HuH-7.5 (cell line): Measurements from ENCODE around the gene CYP2F1.
"Not testable (repeated sequence)": the region's sequence is repeated elsewhere in the genome, so short reads cannot be mapped to it uniquely, and the experiment has no call there.

ENCODE experiments used
- DNase-seq: peaks from one replicate; pipeline ENCODE4 v3.0.0; 2011; ENCODE audit warnings: low spot score

CYP2F1 gene, protein sequence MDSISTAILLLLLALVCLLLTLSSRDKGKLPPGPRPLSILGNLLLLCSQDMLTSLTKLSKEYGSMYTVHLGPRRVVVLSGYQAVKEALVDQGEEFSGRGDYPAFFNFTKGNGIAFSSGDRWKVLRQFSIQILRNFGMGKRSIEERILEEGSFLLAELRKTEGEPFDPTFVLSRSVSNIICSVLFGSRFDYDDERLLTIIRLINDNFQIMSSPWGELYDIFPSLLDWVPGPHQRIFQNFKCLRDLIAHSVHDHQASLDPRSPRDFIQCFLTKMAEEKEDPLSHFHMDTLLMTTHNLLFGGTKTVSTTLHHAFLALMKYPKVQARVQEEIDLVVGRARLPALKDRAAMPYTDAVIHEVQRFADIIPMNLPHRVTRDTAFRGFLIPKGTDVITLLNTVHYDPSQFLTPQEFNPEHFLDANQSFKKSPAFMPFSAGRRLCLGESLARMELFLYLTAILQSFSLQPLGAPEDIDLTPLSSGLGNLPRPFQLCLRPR

DNA sequence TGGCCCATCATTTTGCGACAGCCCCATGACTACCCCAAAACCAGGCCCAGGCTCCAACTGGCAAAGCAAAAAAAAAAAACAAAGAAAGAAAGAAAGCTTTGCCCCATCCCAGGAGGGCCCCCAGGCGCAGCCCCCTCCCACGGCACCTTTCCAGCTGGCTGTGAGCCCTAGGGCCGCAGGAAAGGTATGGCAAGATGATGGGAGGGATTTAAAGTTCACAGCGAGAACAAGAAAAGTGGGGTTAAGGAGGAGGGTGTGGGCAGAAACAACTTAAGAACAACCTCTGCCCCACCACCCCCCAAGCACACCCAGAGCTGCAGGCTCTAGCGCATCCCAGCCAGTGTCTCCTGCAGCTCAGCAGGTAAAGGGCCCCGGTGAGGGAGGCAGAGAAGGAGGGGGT, at the start of gene CYP2F1:
CYP2F1 (plus strand) TSS at position 301 of the 400 bp plus-strand sequence. CDS start 1,757 bp downstream, outside the sequence.
- no peak for DNase-seq

GRCh38 chr19:41064974-41065569, 49.2 kb upstream of the CYP2F1 start:
- DNase-seq: no peak

- no peak for DNase-seq
Observed at GRCh38 chr19:41076286-41076685, 37.9 kb upstream of the CYP2F1 start.

GRCh38 chr19:41083516-41083915, 30.7 kb upstream of the CYP2F1 start:
- DNase-seq: no peak

- DNase-seq: no peak
Observed at GRCh38 chr19:41085748-41086415, 28.4 kb upstream of the CYP2F1 start.

DNA sequence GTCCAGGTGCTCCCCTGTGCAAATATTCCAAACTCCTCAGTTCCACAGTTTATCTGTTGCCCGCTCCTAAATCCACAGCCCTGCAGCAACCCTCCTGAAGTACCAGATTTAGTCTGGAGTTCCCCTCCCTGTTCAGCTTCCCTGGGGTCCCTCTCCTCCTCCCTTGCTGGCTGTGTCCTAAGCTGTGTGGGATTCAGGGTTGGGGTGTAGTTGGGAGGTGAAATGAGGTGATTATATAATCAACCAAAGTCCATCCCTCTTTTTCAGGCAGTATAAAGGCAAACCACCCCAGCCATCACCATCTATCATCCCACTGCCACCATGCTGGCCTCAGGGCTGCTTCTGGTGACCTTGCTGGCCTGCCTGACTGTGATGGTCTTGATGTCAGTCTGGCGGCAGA, 26.1 kb upstream of the CYP2F1 start, which contains the start of gene CYP2A13:
CYP2A13 (plus strand) TSS at position 301 of the 400 bp plus-strand sequence; CDS start at position 322, 21 bp downstream.
- no peak for DNase-seq

DNA sequence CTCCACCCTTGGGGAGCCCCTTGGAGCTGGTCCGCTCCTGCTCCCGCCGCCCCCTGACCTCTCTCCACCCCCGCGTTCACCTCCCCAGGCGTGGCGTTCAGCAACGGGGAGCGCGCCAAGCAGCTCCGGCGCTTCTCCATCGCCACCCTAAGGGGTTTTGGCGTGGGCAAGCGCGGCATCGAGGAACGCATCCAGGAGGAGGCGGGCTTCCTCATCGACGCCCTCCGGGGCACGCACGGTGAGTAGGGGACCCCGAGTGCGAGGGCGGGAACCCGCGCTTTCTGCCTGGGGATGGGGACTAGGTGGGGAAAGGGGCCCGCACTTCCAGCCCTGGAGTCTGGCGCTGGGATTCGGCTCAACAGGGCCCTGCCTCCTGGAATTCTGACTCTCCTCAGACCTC, 24.3 kb upstream of the CYP2F1 start:
- no peak for DNase-seq

GRCh38 chr19:41095703-41096102, 18.5 kb upstream of the CYP2F1 start:
- DNase-seq: no peak

DNA sequence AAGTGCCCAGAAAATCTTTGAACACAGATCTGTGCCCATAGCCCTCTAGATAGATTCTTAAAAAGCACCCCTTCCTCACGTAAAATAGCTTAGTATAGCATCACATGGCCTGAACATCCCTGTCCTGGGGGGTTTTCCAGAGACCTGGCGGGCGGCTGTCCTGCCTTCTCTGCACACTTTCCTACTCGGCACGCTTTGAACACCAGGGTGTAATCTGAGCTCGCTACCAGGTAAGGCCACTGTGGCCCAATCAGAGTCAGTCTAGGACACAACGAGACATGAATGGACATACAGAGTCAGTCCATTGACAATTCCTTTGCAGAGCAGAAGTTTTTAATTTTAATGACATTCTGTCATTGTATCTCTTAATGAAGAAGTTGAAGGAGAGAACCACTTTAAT, 17.9 kb upstream of the CYP2F1 start:
- no peak for DNase-seq

DNA sequence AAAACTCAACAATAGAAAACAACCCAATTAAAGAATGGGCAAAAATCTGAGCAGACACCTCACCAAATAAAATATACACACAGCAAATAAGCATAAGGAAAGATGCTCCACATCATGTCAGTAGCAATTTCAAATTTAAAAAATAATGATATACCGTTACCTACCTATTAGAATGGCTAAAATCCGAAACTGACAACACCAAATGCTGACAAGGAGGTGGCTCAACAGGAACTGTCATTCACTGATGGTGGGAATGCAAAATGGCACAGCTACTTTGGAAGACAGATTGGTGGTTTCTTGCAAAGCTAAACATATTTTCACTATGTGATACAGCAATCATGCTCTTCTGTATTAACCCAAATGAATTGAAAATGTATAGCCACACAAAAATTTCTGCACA, 16.9 kb upstream of the CYP2F1 start:
- DNase-seq: no peak

DNA sequence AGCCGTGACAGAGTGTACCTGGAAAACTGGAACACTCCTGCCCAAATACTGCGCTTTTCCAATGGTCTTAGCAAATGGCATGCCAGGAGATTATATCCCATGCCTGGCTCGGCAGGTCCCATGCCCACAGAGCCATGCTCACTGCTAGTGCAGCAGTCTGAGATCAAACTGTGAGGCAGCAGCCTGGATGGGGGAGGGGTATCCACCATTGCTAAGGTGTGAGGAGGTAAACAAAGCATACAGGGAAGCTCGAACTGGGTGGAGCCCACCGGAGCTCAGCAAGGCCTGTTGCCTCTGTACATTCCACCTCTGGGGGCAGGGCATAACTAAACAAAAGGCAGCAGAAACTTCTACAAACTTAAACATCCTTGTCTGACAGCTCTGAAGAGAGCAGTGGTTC, 15.5 kb upstream of the CYP2F1 start:
- DNase-seq: no peak

DNA sequence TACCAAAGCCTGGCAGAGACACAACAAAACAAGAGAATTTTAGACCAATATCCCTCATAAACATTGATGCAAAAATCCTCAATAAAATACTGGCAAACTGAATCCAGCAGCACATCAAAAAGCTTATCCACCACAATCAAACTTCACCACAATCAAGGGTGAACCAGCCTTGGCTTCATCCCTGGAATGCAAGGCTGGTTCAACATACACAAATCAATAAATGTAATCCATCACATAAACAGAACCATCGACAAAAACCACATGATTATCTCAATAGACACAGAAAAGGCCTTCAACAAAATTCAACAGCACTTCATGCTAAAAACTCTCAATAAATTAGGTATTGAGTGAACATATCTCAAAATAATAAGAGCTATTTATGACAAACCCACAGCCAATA, 12.0 kb upstream of the CYP2F1 start:
- DNase-seq: not testable (repeated sequence)

DNA sequence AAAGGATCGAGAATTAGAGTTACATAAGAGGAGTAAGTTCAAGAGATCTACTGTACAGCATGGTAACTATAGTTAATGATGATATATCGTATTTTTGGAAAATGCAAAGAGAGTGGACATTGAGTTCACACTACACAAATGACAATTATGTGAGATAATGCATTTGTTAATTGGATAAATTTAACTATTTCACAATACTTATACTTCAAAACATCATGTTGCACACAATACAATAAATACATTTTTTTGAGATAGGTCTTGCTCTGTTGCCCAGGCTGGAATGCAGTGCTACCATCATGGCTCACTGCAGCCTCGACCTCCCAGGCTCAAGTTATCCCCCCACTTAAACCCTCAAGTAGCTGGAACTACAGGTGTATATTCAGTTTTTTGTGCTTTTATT, 8.1 kb upstream of the CYP2F1 start:
- DNase-seq: no peak

DNA sequence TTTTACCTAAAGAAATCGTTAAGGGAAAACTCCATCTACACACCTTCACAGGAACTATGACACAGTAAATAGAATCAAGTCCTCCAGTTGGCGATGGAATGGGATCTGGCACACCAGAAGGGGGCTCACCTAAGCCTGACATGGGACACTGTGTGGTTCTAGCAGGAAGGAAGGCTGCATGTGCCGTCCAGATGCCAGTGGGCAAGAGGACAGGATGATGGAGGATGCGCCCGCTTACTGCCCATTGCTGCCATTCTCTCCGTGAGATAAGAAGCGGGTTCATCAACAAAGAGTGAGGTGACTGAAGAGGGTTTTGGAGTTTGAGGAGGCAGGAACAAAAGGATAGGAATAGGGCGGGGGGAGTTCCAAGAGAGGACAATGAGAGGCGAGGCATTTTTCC, 2.9 kb upstream of the CYP2F1 start:
- no peak for DNase-seq

DNA sequence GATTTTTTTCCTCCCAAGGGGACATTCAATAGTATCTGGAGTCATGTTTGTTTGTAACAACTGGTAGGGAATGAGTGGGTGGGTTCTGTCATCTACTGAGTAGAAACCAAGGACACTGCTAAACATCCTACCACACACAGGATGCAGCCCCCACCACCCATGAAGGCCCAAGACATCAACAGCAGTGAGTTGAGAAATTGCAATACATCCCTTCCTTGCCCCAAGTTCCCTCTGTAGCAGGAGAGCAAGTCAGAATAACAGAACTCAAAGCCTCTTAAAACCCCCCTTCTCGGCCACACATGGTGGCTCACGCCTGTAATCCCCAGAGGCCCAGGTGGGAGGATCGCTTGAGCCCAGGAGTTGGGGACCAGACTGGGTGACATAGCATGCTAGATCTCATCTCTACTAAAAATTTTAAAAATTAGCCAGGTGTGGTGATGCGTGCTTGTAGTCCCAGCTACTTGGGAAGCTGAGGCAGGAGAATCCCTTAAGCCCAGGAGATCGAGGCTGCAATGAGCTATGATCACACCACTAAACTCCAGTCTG, 2.4 kb upstream of the CYP2F1 start:
- no peak for DNase-seq

DNA sequence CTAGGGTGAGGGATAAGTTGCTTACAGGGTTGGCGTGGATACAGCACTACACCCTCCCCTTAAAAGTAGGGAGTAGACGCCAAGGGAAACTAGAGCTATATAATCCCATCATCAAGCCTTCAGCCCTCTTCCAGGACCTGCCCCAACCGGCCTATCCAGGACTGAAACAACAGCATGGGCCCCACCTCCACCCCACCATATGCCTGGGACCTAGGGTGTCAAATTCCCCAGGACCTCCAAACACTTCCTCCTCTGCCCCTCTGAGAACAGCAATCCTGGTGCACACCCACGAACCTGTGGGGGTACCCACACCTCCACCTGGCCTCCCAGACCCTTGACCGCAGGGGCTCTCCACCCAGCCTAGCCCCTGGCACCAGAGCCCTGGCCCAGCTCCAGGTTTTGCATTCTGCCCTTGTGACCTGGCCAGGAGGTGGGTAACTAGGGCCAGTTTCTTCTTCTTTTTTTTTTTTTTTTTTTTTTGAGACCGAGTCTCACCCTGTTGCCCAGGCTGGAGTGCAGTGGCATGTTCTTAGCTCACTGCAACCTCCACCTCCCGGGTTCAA, 1.4 kb upstream of the CYP2F1 start:
- no peak for DNase-seq

GRCh38 chr19:41116261-41116660, 2.0 kb downstream of the CYP2F1 start:
- no peak for DNase-seq

DNA sequence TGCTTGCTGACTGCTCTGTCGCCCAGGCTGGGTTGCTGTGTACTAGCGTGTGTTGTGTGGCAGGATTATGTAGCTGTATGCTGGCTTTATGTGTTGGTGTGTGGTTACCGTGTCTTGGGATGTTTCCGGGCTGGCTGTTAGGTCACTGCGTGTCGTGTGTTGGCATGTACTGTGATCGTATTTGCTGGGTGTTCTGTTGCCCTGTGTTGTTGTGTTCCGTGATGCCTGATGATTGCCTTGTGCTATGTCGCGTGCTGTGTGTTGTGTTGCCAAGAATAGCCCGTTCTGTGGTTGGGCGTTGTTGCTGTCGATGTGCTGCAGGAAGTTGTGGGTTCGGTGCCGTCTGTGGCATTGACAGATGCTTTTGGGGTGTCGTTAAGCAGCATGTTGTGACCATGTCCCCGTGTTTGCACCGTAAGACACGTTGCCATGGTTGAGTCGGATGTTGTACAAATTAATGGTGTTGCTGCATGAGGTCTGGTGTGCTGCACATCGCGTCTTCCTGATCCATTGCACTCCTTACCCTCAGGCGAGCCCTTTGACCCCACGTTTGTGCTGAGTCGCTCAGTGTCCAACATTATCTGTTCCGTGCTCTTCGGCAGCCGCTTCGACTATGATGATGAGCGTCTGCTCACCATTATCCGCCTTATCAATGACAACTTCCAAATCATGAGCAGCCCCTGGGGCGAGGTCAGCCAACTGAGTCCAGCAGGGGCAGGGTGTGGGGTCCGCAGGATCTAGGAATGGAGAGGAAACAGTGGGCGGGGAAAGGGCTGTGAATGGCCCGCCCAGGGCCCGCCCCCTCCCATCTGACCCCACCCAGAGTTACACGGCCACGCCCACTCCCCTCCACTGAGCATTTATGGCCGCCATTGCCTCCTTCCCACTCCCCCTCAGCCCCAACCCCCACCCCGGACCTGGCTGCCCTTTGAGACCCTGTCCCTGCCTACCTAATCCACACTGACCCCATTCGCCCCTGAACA, 7.0 kb downstream of the CYP2F1 start:
- not testable (repeated sequence) for DNase-seq

- not testable (repeated sequence) for DNase-seq
Observed at GRCh38 chr19:41122846-41123245, 8.6 kb downstream of the CYP2F1 start.

- DNase-seq: no peak
Observed at GRCh38 chr19:41123716-41124294, 9.6 kb downstream of the CYP2F1 start.
